ENCODE results near the gene DLGAP4. TPM values are rescaled to one million over a fixed set of nuclear protein-coding genes. Genes with fewer than 3 reads are reported as not detected.
A peak's percentile ranks its signal among the peaks of the same experiment; 100 is the strongest.

Gene DLGAP4
- total RNA-seq, 1 donor from 2014 or later = 61.2 TPM

GRCh38 chr20:36499211-36499610, 193.1 kb downstream of the DLGAP4 start:
- Histone ChIP-seq H3K27ac (no peak overlapping the region), H3K27me3 (no peaks in the 10 kb centered on the region), H3K4me3 (no peak overlapping the region), H3K4me1 (peaks cover under 1% of the 10 kb centered on the region), H3K36me3 (peaks cover 75% of the 10 kb centered on the region), H3K9me3 (no peaks in the 10 kb centered on the region)
- intact Hi-C loops (cut with DNase I) = no loop called here
- DNase-seq (no peak), ATAC-seq (no peak)
- TF ChIP-seq CTCF (IDR thresholded peaks at IDR 0.05) = no peak

GRCh38 chr20:36499723-36500501, 193.8 kb downstream of the DLGAP4 start:
- intact Hi-C loops (cut with DNase I) = no loop called here
- no peak overlapping the region for H3K27ac ChIP-seq
- no peaks in the 10 kb centered on the region for H3K9me3 ChIP-seq
- no peak overlapping the region for H3K4me3 ChIP-seq
- ATAC-seq (no peak), DNase-seq (no peak)
- no peak for TF ChIP-seq CTCF (IDR thresholded peaks at IDR 0.05)
- H3K27me3 ChIP-seq = no peaks in the 10 kb centered on the region
- no peaks in the 10 kb centered on the region for H3K4me1 ChIP-seq
- peaks cover 82% of the 10 kb centered on the region for H3K36me3 ChIP-seq

- intact Hi-C loops (cut with DNase I) = no loop called here
- peaks cover 93% of the 10 kb centered on the region for H3K36me3 ChIP-seq
Measured at GRCh38 chr20:36501367-36502006, 195.3 kb downstream of the DLGAP4 start.

GRCh38 chr20:36504295-36504694, 198.2 kb downstream of the DLGAP4 start:
- Histone ChIP-seq H3K27me3 (no peaks in the 10 kb centered on the region), H3K27ac (no peak overlapping the region), H3K9me3 (no peaks in the 10 kb centered on the region), H3K36me3 (peaks cover 94% of the 10 kb centered on the region), H3K4me3 (no peak overlapping the region), H3K4me1 (no peaks in the 10 kb centered on the region)
- DNase-seq (no peak), ATAC-seq (no peak)
- no peak for TF ChIP-seq CTCF (IDR thresholded peaks at IDR 0.05)
- intact Hi-C loops (cut with DNase I) = no loop called here

More at GRCh38 chr20:36501367-36502006, 195.3 kb downstream of the DLGAP4 start:
- Histone ChIP-seq H3K27ac (no peak overlapping the region), H3K4me1 (no peaks in the 10 kb centered on the region), H3K4me3 (no peak overlapping the region), H3K9me3 (no peaks in the 10 kb centered on the region), H3K27me3 (no peaks in the 10 kb centered on the region)
- TF ChIP-seq CTCF (IDR thresholded peaks at IDR 0.05) = no peak
- DNase-seq = no peak
- ATAC-seq = no peak

GRCh38 chr20:36506253-36506652, 200.1 kb downstream of the DLGAP4 start:
- Histone ChIP-seq H3K36me3 (peaks cover 92% of the 10 kb centered on the region), H3K4me1 (no peaks in the 10 kb centered on the region), H3K9me3 (no peaks in the 10 kb centered on the region), H3K27me3 (no peaks in the 10 kb centered on the region), H3K27ac (no peak overlapping the region), H3K4me3 (no peak overlapping the region)
- TF ChIP-seq CTCF (IDR thresholded peaks at IDR 0.05) = no peak
- peak; percentile 27 for ATAC-seq
- no peak for DNase-seq
- intact Hi-C loops (cut with DNase I) = no loop called here

Measured in upper lobe of right lung (tissue), 1 donor.